Left kidney (tissue), 2 donors: ENCODE measurements around the gene HNRNPC. TPM values are rescaled to one million over a fixed set of nuclear protein-coding genes. Genes with fewer than 3 reads are reported as not detected.
A peak's percentile ranks its signal among the peaks of the same experiment; 100 is the strongest.
"Not testable (repeated sequence)": the region's sequence is repeated elsewhere in the genome, so short reads cannot be mapped to it uniquely, and the experiment has no call there.

ENCODE experiments used
- DNase-seq: peaks from one replicate; pipeline ENCODE4 v3.0.0-alpha.2; 2013
- polyA plus RNA-seq: library from polyadenylated mRNA; unstranded; fragments of 120-200 nt; gene quantifications from one replicate; pipeline ENCODE4 v1.2.1, GENCODE V29; 2013; ENCODE audit not compliant: insufficient read length

The HNRNPC gene
- polyA plus RNA-seq, 1 donor = 908 TPM

DNA sequence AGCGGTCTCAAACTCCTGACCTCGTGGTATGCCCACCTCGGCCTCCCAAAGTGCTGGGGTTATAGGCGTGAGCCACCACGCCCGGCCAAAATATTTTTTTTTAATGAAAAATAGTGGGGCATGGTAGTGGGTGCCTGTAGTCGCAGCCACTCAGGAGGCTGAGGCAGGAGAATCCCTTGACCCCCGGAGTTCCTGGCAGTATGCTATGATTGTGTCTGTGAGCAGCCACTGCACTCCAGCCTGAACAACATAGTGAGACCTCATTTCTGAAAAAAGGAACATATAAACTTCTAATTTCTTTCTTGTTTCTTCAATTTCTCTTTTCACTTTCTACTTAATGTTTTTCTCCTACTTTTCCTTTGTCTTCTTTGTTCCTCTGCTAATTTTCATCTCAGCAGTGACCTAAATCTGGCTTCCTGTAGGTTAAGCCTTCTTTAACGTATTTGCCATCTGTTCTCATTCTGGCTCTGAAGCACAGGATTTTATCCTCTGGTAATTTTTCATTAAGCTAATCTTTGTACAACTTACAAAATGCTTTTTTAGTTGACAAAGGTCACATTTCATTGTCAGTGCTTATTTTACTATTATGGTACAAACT, 6.1 kb upstream of the HNRNPC start:
- no peak for DNase-seq

GRCh38 chr14:21272661-21273060, 3.4 kb upstream of the HNRNPC start:
- DNase-seq = not testable (repeated sequence)

- DNase-seq = peak; percentile 70
Observed at GRCh38 chr14:21268617-21269251, 508 bp downstream of the HNRNPC start.

GRCh38 chr14:21267886-21268616, 1.2 kb downstream of the HNRNPC start:
- DNase-seq = no peak

- no peak for DNase-seq
Observed at GRCh38 chr14:21267431-21267845, 1.8 kb downstream of the HNRNPC start.

DNA sequence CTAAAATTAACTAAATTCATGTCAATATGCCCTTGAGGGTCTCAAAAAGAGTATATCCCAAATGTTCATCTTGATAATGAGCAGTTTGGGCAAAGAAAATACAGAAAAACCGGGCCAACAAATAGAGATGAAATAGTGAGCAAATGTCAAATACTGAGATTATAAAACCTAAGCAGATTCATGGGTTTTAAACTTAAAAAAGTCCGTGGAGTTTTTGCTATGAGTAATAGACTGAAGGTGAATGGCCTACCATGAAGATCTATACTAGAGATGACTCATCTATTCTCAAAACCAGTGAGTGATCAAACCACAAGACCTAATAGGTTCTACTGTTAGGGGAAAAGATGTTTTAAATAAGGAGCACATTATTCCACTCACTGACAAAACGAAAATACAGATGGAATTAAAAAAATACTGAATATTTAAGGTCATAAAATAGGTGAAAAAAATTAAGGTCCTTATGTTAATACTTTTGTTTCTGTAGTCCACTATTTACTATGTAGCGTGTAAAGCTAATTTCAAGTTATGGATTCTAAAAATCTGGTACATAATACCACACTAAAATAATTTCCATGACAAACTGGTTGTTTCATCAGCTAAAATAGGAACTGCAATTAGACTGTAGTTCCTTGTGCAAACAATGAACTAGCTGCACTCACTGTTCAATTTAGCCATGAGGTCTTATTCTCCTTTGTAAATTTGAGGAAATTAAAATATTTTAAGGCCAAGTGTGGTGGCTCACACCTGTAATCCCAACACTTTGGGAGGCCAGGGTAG, 5.0 kb downstream of the HNRNPC start:
- no peak for DNase-seq

GRCh38 chr14:21263284-21264024, 5.8 kb downstream of the HNRNPC start:
- DNase-seq = no peak

DNA sequence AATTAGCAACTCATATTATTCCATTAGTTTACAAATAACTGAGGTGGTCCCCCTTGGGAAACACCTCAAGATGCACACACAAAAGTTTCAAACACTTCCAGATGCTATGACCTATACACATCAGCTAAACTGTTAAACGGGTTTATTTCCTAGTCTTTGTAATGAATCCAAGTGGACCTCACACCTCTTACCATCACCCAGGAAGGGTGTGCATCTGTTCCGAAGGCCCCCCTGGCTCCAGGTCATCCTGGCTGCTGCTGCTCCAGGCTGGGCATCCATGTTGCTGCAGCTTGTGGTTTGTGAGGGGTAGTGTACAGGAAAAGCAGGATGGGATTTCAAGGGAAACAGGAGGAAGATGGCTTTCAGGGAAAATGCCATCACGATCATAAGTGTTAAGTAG, 6.8 kb downstream of the HNRNPC start:
- DNase-seq = no peak

- no peak for DNase-seq
Observed at GRCh38 chr14:21261824-21262223, 7.4 kb downstream of the HNRNPC start.

- no peak for DNase-seq
Observed at GRCh38 chr14:21258889-21259787, 10.1 kb downstream of the HNRNPC start.

GRCh38 chr14:21258005-21258888, 11.0 kb downstream of the HNRNPC start:
- DNase-seq = no peak

DNA sequence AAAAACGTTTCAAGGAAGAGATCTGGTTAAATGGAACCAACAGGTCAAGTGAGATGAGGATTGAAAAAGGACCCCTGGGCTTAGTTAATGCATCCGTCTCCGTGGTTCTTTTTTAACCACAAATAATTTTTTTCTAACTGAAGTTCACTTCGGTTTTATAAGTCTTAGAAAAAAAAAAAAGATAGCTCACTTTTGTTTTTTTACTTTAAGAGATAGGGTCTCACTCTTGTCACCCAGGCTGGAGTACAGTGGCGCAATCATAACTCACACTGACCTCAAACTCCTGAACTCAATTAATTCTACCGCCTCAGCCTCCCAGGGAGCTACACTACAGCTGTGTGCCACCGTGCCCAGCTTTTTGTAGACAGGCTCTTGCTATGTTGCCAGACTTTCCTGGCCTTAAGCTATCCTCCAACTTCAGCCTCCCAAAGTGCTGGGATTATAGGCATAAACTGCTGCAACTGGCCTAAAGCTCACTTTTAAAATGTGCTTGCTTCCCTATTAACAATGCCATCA, 11.8 kb downstream of the HNRNPC start:
- no peak for DNase-seq

GRCh38 chr14:21256539-21257393, 12.5 kb downstream of the HNRNPC start:
- no peak for DNase-seq

- DNase-seq = not testable (repeated sequence)
Observed at GRCh38 chr14:21256102-21256447, 13.2 kb downstream of the HNRNPC start.

- DNase-seq = no peak
Observed at GRCh38 chr14:21255385-21256101, 13.7 kb downstream of the HNRNPC start.

GRCh38 chr14:21252149-21252548, 17.1 kb downstream of the HNRNPC start:
- no peak for DNase-seq

DNA sequence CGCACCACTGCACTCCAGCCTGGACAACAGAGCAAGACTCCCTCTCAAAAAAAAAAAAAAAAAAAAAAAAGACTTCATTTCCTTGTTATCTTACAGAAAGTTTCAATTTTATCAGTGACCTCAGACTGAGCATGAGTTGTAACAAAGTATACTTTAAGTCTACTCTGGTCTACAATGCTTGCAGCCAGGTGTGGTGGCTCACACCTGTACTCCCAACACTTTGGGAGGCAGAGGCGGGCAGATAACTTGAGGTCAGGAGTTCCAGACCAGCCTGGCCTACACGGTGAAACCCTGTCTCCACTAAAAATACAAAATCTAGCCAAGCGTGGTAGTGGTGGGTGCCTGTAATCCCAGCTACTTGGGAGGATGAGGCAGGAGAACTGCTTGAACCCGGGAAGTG, 18.0 kb downstream of the HNRNPC start:
- DNase-seq = no peak
